ENCODE data around the gene CHRNG.

The CHRNG gene

DNA sequence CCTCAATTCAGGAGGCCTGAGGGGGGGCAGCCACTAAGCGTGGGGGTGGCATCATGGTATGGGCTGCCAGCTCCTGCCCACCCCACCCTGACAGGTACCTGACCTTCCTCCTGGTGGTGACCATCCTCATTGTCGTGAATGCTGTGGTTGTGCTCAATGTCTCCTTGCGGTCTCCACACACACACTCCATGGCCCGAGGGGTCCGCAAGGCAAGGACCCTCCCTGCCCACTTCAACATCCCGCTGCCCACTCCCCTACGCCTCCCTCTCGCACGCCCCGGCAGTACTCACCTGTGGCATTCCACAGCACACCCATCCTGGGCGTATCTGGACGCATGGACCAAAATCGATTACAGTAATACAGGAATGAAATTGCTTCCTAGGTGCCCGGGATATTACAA is 4.0 kb downstream of the CHRNG start:
- no peak for DNase-seq
- no peak for ATAC-seq
- Mint-ChIP-seq H3K4me1 (peaks cover 33% of the 10 kb centered on the region), H3K9me3 (peaks cover 2 to 3% of the 10 kb centered on the region in 2 donors), H3K4me3 (no peak overlapping the region), H3K27ac (peak overlapping the region in 1 of 2 donors; percentile 19), H3K27me3 (peaks cover 10% of the 10 kb centered on the region)

- ATAC-seq, result no peak
- Mint-ChIP-seq H3K9me3 (peaks cover 4 to 7% of the 10 kb centered on the region in 2 donors), H3K4me3 (no peak overlapping the region), H3K27ac (no peak overlapping the region), H3K27me3 (peaks cover 5% of the 10 kb centered on the region), H3K4me1 (peaks cover 33% of the 10 kb centered on the region)
- no peak for DNase-seq
These were observed 4.6 kb downstream of the CHRNG start for GRCh38 chr2:232543928-232544631.

- no peak overlapping the region for H3K27ac Mint-ChIP-seq
- ATAC-seq (no peak), DNase-seq (no peak)
- peaks cover 36% of the 10 kb centered on the region for H3K4me1 Mint-ChIP-seq
- H3K27me3 Mint-ChIP-seq, result no peaks in the 10 kb centered on the region
- no peak overlapping the region for H3K4me3 Mint-ChIP-seq
- H3K9me3 Mint-ChIP-seq, result peaks cover 4 to 7% of the 10 kb centered on the region in 2 donors
These were observed 5.2 kb downstream of the CHRNG start for GRCh38 chr2:232544674-232545073.

- ATAC-seq (no peak), DNase-seq (no peak)
- peaks cover 38% of the 10 kb centered on the region for H3K4me1 Mint-ChIP-seq
- H3K4me3 Mint-ChIP-seq, result no peak overlapping the region
- H3K9me3 Mint-ChIP-seq, result peaks cover 4 to 7% of the 10 kb centered on the region in 2 donors
- H3K27ac Mint-ChIP-seq, result no peak overlapping the region
- no peaks in the 10 kb centered on the region for H3K27me3 Mint-ChIP-seq
These were observed 6.3 kb downstream of the CHRNG start for GRCh38 chr2:232545511-232546375.

- Mint-ChIP-seq H3K9me3 (peaks cover 4 to 7% of the 10 kb centered on the region in 2 donors), H3K27me3 (no peaks in the 10 kb centered on the region), H3K4me3 (no peak overlapping the region), H3K4me1 (peaks cover 51% of the 10 kb centered on the region), H3K27ac (no peak overlapping the region)
- ATAC-seq (no peak), DNase-seq (no peak)
These were observed 8.5 kb downstream of the CHRNG start for GRCh38 chr2:232547991-232548390.

GRCh38 chr2:232549655-232550353 is 10.3 kb downstream of the CHRNG start:
- Mint-ChIP-seq H3K27ac (peak overlapping the region; percentile 100), H3K27me3 (no peaks in the 10 kb centered on the region), H3K4me3 (peak overlapping the region; percentile 98), H3K9me3 (peaks cover 4 to 7% of the 10 kb centered on the region in 2 donors), H3K4me1 (peaks cover 69% of the 10 kb centered on the region)
- ATAC-seq (peak; percentile 16), DNase-seq (no peak)

DNA sequence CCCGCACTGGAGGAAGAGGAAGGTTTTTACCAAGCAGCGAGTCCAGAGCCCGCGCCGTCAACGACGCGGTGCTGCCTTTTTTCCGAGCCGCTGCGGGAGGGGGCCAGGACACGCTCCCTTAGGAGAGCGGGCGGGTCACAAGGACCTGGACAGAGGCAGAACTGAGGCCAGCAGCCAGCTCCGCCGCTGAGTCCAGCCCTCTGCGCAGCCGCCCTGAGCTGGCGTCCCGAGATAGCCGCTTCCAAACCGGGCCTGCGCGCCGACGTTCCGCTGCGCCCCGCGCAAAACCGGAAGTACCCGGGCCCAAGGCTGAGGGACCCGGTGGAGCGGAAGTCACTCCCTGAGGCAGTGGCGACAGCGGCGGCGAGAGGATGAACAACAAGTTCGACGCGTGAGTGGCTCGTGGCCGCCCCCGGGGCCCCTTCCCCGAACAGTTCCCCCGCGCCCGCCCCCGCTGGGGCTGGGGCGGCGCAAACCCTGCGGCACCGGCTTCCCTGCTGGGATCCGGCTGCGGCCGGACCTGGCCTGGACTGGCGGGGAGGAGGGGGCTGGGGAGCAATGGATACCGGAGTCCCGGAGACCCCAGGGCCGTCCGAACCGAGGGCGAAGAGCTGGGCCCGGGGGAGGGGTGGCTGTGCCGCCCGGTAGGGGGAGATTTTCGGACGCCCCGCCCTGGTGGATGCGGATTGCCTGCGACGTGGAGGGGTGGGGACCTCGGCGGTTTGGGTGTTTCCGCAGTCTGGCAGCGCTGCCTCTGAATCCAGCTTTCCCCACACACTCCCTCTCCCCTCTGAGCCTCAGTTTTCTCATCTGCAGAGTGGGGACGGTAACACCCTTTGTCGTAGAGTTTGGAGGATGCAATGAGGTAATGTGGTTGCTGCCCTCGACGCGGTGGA is 11.1 kb downstream of the CHRNG start, which contains the start of the genes EIF4E2 and TIGD1:
EIF4E2 (plus strand) TSS at position 336 of the 896 bp plus-strand sequence; CDS start at position 372, 36 bp downstream.
TIGD1 (minus strand) TSS at position 204 of the 896 bp plus-strand sequence. CDS start 675 bp downstream, outside the sequence.
- Mint-ChIP-seq H3K4me1 (peaks cover 76% of the 10 kb centered on the region), H3K4me3 (peak within 1 kb of the TSS; percentile 98), H3K27ac (peak within 1 kb of the TSS; percentile 100), H3K9me3 (peaks cover 4 to 7% of the 10 kb centered on the region in 2 donors), H3K27me3 (no peaks in the 10 kb centered on the region)
- DNase-seq (peak; percentile 92 to 95), ATAC-seq (peak; percentile 98)

- Mint-ChIP-seq H3K4me3 (peak overlapping the region; percentile 98), H3K27ac (peak overlapping the region; percentile 100), H3K27me3 (no peaks in the 10 kb centered on the region), H3K4me1 (peaks cover 80% of the 10 kb centered on the region), H3K9me3 (peaks cover 4 to 7% of the 10 kb centered on the region in 2 donors)
- DNase-seq (no peak), ATAC-seq (no peak)
These were observed 11.8 kb downstream of the CHRNG start for GRCh38 chr2:232551250-232551638.

DNA sequence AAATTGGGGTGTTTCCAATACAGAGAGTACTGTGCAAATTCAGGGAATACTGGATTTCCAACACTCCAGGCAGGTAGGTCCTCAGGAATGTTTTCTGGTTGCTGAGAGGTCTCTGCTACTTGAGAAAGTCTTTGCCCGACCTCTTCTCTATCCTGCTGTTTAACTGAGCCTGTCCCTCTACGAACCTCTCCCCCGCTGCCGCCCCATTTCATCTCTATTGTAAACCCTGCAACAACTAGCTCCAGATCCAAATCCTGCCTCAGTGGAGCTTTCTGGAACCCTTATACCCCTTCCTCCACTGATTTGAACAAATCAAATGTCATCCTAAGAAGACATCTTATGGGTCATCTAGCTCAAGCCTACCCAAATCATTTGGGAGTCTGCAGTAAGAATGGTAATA is 12.3 kb downstream of the CHRNG start:
- Mint-ChIP-seq H3K27me3 (no peaks in the 10 kb centered on the region), H3K4me3 (peak overlapping the region; percentile 98), H3K9me3 (peaks cover 4 to 7% of the 10 kb centered on the region in 2 donors), H3K4me1 (peaks cover 76% of the 10 kb centered on the region), H3K27ac (peak overlapping the region in 1 of 2 donors; percentile 90)
- ATAC-seq (no peak), DNase-seq (no peak)

DNA sequence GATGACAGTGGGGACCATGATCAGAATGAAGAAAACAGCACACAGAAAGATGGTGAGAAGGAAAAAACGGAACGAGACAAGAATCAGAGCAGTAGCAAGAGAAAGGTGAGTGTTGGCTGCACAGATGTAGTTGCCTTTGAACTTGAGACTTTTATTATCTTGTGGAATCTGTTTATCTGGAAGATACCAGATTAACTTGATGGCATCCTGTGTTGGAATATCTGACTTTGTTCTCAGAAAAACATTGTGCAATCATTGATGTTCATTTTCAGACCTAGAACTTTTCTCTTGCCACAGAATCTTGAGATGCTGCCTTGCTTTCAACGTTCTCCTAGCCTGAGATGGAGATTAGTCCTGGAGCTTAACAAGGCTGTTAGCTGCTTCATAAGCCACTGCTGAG is 16.9 kb downstream of the CHRNG start:
- H3K9me3 Mint-ChIP-seq, result no peaks in the 10 kb centered on the region
- H3K4me1 Mint-ChIP-seq, result peaks cover 42% of the 10 kb centered on the region

DNA sequence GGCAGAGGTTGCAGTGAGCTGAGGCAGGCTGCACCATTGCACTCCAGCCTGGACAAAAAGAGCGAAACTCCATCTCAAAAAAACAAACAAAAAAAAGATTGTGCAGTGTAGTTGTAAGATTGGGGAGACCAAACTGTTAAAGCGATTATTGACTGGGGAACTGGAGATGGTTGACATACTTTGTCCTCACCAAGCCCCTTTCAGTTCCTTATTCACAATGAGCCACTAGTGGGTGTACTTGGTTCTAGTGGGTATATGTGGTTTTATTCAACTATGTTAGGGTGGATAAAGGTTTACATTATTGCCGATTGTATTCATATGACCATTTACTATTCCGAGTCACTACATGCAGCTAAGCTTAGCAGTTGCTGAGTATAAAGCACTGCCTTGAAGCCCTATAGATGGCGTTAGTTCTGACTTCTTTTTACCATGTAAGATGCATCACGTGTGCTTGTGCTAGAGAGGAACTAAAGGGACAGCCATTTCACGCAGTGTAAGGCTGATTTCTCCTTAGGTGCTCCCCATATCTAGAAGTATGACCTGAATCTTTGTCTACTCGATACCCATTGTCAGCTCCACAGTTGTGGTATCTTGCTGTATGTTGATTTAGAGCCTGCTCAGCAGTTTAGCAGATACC is 23.1 kb downstream of the CHRNG start:
- Mint-ChIP-seq H3K27me3 (no peaks in the 10 kb centered on the region), H3K4me3 (no peak overlapping the region), H3K4me1 (no peaks in the 10 kb centered on the region), H3K9me3 (no peaks in the 10 kb centered on the region), H3K27ac (peak overlapping the region in 1 of 2 donors; percentile 19)
- ATAC-seq (no peak), DNase-seq (no peak)

More for the DNA sequence above, 16.9 kb downstream of the CHRNG start:
- Mint-ChIP-seq H3K27ac (peak overlapping the region in 1 of 2 donors; percentile 2), H3K27me3 (no peaks in the 10 kb centered on the region), H3K4me3 (no peak overlapping the region)
- ATAC-seq (no peak), DNase-seq (no peak)

GRCh38 chr2:232563580-232563979 is 24.1 kb downstream of the CHRNG start:
- ATAC-seq (peak; percentile 53), DNase-seq (no peak)
- Mint-ChIP-seq H3K4me3 (no peak overlapping the region), H3K4me1 (no peaks in the 10 kb centered on the region), H3K27me3 (no peaks in the 10 kb centered on the region), H3K27ac (no peak overlapping the region), H3K9me3 (no peaks in the 10 kb centered on the region)

DNA sequence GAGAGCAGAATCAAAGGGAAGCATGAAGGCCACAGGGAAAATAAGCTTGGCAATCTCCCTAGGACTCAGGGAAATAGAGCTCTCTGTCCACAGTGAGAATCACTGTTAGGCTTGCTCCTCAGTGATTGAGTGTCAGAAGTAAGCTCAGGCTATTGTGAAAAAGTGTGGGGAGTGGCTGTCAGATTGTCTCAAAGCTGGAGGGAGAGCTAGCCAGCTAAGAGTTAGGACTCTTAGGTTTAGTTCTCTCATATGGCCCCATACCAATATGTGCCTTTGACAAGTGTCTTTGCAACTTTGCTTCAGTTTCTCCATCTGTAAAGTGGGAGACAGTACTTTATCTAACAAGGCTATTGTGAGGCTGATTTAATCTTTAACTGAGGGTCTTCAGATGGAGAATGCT is 28.2 kb downstream of the CHRNG start:
- Mint-ChIP-seq H3K27ac (no peak overlapping the region), H3K9me3 (no peaks in the 10 kb centered on the region), H3K4me1 (no peaks in the 10 kb centered on the region), H3K27me3 (no peaks in the 10 kb centered on the region), H3K4me3 (no peak overlapping the region)
- no peak for ATAC-seq
- no peak for DNase-seq

- DNase-seq, result no peak
- no peaks in the 10 kb centered on the region for H3K4me1 Mint-ChIP-seq
- H3K27me3 Mint-ChIP-seq, result no peaks in the 10 kb centered on the region
- H3K4me3 Mint-ChIP-seq, result no peak overlapping the region
- no peak for ATAC-seq
- no peaks in the 10 kb centered on the region for H3K9me3 Mint-ChIP-seq
- no peak overlapping the region for H3K27ac Mint-ChIP-seq
These were observed 28.7 kb downstream of the CHRNG start for GRCh38 chr2:232568161-232568560.
